Measurements from ENCODE around the gene ZNF516.

The ZNF516 gene

DNA sequence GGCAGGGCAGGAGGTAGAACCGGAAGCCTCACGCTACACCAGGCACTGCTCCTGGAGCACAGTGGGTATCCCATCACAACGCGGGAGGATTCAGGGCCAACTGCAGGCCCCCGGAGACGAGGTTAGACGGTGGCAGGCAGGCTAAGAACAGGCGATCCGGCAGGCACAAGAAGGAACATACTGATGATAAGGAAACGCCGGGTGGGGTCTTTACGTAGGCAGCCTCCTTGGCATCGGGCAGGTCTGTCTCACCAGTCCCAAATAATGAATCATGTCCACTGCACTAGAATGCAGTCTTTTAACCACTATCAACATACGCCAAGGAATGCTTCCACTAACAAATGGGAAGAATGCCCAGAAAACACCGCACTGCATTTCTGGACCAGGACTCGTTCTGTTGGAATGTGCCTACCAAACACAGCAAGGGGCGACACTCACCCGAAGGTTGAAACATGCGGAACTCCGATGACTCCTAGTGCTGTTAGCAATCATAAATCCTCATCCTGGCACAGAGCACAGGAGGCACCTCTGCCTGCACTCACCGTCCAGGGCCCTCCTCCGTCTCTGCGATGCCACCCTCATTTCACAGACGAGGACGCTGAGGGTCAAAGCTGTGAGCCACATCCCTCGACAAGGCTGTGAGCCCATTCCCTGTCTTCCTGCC is 35.2 kb downstream of the ZNF516 start:
- Histone ChIP-seq H3K4me1 (ENCODE audit: insufficient read depth, low read length) (no peaks in the 10 kb centered on the region), H3K4me2 (ENCODE audit: insufficient read depth, low read length) (no peak overlapping the region), H3K9me3 (ENCODE audit: insufficient read depth, low read length, severe bottlenecking) (no peaks in the 10 kb centered on the region), H4K20me1 (ENCODE audit: insufficient read depth, low read length) (no peaks in the 10 kb centered on the region), H3K27ac (ENCODE audit: low read length) (no peak overlapping the region), H2AFZ (ENCODE audit: low read depth, low read length) (no peak overlapping the region), H3K4me3 (ENCODE audit: low read depth in 1 of 2, low read length in 2 of 2) (no peak overlapping the region), H3K9ac (ENCODE audit: low read depth, low read length) (no peak overlapping the region), H3K36me3 (ENCODE audit: insufficient read depth, low read length) (no peaks in the 10 kb centered on the region), H3K79me2 (ENCODE audit: insufficient read depth, low read length) (no peaks in the 10 kb centered on the region), H3K27me3 (ENCODE audit: insufficient read depth, low read length, poor library complexity) (peaks cover 4% of the 10 kb centered on the region)
- no peak for DNase-seq
- no peak for ATAC-seq (ENCODE audit: insufficient read depth, low read depth)
- TF ChIP-seq, protein P1, sequence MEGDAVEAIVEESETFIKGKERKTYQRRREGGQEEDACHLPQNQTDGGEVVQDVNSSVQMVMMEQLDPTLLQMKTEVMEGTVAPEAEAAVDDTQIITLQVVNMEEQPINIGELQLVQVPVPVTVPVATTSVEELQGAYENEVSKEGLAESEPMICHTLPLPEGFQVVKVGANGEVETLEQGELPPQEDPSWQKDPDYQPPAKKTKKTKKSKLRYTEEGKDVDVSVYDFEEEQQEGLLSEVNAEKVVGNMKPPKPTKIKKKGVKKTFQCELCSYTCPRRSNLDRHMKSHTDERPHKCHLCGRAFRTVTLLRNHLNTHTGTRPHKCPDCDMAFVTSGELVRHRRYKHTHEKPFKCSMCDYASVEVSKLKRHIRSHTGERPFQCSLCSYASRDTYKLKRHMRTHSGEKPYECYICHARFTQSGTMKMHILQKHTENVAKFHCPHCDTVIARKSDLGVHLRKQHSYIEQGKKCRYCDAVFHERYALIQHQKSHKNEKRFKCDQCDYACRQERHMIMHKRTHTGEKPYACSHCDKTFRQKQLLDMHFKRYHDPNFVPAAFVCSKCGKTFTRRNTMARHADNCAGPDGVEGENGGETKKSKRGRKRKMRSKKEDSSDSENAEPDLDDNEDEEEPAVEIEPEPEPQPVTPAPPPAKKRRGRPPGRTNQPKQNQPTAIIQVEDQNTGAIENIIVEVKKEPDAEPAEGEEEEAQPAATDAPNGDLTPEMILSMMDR (IDR thresholded peaks at IDR 0.05; ENCODE audit: borderline replicate concordance, extremely low read depth, low read length, poor library complexity, severe bottlenecking), result no peak
- no peak for TF ChIP-seq EZH2 (IDR thresholded peaks at IDR 0.05; ENCODE audit: borderline replicate concordance, low read depth, low read length, severe bottlenecking)

- no peaks in the 10 kb centered on the region for H3K36me3 ChIP-seq (ENCODE audit: insufficient read depth, low read length)
- H3K4me3 ChIP-seq (ENCODE audit: low read depth in 1 of 2, low read length in 2 of 2), result no peak overlapping the region
- ATAC-seq (ENCODE audit: insufficient read depth, low read depth), result no peak
- TF ChIP-seq EZH2 (IDR thresholded peaks at IDR 0.05; ENCODE audit: borderline replicate concordance, low read depth, low read length, severe bottlenecking), result no peak
- TF ChIP-seq, protein P1 (IDR thresholded peaks at IDR 0.05; ENCODE audit: borderline replicate concordance, extremely low read depth, low read length, poor library complexity, severe bottlenecking), result no peak
- H3K4me2 ChIP-seq (ENCODE audit: insufficient read depth, low read length), result no peak overlapping the region
- H2AFZ ChIP-seq (ENCODE audit: low read depth, low read length), result no peak overlapping the region
- peaks cover 8% of the 10 kb centered on the region for H3K27me3 ChIP-seq (ENCODE audit: insufficient read depth, low read length, poor library complexity)
- H3K79me2 ChIP-seq (ENCODE audit: insufficient read depth, low read length), result no peaks in the 10 kb centered on the region
- H3K9ac ChIP-seq (ENCODE audit: low read depth, low read length), result no peak overlapping the region
- no peak overlapping the region for H3K27ac ChIP-seq (ENCODE audit: low read length)
- H4K20me1 ChIP-seq (ENCODE audit: insufficient read depth, low read length), result no peaks in the 10 kb centered on the region
- DNase-seq, result no peak
- H3K9me3 ChIP-seq (ENCODE audit: insufficient read depth, low read length, severe bottlenecking), result no peaks in the 10 kb centered on the region
- no peaks in the 10 kb centered on the region for H3K4me1 ChIP-seq (ENCODE audit: insufficient read depth, low read length)
Measured at GRCh38 chr18:76459312-76459686, 35.7 kb downstream of the ZNF516 start.

DNA sequence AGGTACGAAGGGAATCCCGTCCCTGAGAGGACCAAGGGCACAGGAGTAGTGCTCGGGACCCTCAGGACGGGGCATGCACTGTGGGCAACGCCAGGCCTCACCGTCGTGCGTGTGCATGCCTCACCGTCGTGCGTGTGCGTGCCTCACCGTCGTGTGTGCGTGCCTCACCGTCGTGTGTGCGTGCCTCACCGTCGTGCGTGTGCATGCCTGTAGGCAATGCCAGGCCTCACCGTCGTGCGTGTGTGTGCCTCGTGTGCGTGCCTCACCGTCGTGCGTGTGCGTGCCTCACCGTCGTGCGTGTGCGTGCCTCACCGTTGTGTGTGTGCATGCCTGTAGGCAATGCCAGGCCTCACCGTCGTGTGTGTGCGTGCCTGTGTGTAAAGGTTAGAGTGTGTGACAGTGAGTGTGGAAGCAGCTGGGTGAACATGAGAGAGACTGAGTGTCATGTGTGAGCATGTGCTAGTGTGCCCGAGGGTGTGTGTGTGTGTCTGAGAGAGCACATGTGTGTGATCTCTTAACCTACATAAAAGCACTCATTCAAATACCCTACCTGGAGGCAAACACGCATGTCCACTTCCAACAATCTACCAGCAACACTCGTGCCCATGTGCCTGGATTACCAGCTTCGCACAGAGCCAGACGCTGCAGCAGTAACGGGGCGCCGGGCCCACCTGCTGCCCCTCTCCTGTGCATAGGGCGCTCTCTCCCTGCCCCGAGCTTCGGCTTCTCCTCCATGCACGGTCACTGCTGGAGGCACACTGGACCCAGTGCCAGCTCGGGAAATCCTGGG is 36.3 kb downstream of the ZNF516 start:
- H3K4me1 ChIP-seq (ENCODE audit: insufficient read depth, low read length), result no peaks in the 10 kb centered on the region
- peaks cover 9% of the 10 kb centered on the region for H3K27me3 ChIP-seq (ENCODE audit: insufficient read depth, low read length, poor library complexity)
- H3K4me3 ChIP-seq (ENCODE audit: low read depth in 1 of 2, low read length in 2 of 2), result no peak overlapping the region
- H3K9me3 ChIP-seq (ENCODE audit: insufficient read depth, low read length, severe bottlenecking), result no peaks in the 10 kb centered on the region
- H2AFZ ChIP-seq (ENCODE audit: low read depth, low read length), result no peak overlapping the region
- H3K36me3 ChIP-seq (ENCODE audit: insufficient read depth, low read length), result no peaks in the 10 kb centered on the region
- ATAC-seq (ENCODE audit: insufficient read depth, low read depth) (no peak), DNase-seq (no peak)
- no peak for TF ChIP-seq EZH2 (IDR thresholded peaks at IDR 0.05; ENCODE audit: borderline replicate concordance, low read depth, low read length, severe bottlenecking)
- TF ChIP-seq, protein P1 (IDR thresholded peaks at IDR 0.05; ENCODE audit: borderline replicate concordance, extremely low read depth, low read length, poor library complexity, severe bottlenecking), result no peak
- H3K4me2 ChIP-seq (ENCODE audit: insufficient read depth, low read length), result no peak overlapping the region
- H3K9ac ChIP-seq (ENCODE audit: low read depth, low read length), result no peak overlapping the region
- H3K27ac ChIP-seq (ENCODE audit: low read length), result no peak overlapping the region
- H4K20me1 ChIP-seq (ENCODE audit: insufficient read depth, low read length), result no peaks in the 10 kb centered on the region
- H3K79me2 ChIP-seq (ENCODE audit: insufficient read depth, low read length), result no peaks in the 10 kb centered on the region
